ENCODE results near the gene GSDME.

GRCh38 chr7:24690251-24690650, 67.0 kb downstream of the GSDME start:
- no peak for TF ChIP-seq CTCF (IDR thresholded peaks at IDR 0.05)
- no peak for TF ChIP-seq POLR2A (IDR thresholded peaks at IDR 0.05)
